Limb (tissue), 2 donors: Measurements from ENCODE around the gene TMC1.
"Not testable (repeated sequence)": the region's sequence is repeated elsewhere in the genome, so short reads cannot be mapped to it uniquely, and the experiment has no call there.

Experiments used
- DNase-seq, 2 donors: peaks; one replicate each; pipeline ENCODE4 v3.0.0-alpha.2; 2016; ENCODE audit errors: extremely low spot score in 2 of 2

The TMC1 gene

GRCh38 chr9:72521416-72521815 is at the start of gene TMC1:
TSS of gene TMC1 (plus strand) at chr9:72521608. CDS start at chr9:72648649, 127,041 bp downstream.
- DNase-seq: not testable (repeated sequence)

- DNase-seq: no peak
Measured at GRCh38 chr9:72473474-72474261, 47.7 kb upstream of the TMC1 start.

- DNase-seq: no peak
Measured at GRCh38 chr9:72474676-72475075, 46.7 kb upstream of the TMC1 start.

GRCh38 chr9:72476100-72476499 is 45.3 kb upstream of the TMC1 start:
- DNase-seq: no peak

- DNase-seq: no peak
Measured at GRCh38 chr9:72476617-72477437, 44.6 kb upstream of the TMC1 start.

- no peak for DNase-seq
Measured at GRCh38 chr9:72477930-72478518, 43.4 kb upstream of the TMC1 start.

- DNase-seq: no peak
Measured at GRCh38 chr9:72478966-72479365, 42.4 kb upstream of the TMC1 start.

GRCh38 chr9:72480261-72480660 is 41.1 kb upstream of the TMC1 start:
- DNase-seq: not testable (repeated sequence)

GRCh38 chr9:72480921-72481320 is 40.5 kb upstream of the TMC1 start:
- no peak for DNase-seq

- peak; percentile 54 to 76 for DNase-seq
Measured at GRCh38 chr9:72485821-72486593, 35.4 kb upstream of the TMC1 start.

- no peak for DNase-seq
Measured at GRCh38 chr9:72486594-72486955, 34.8 kb upstream of the TMC1 start.

GRCh38 chr9:72487665-72488064 is 33.7 kb upstream of the TMC1 start:
- not testable (repeated sequence) for DNase-seq

- no peak for DNase-seq
Measured at GRCh38 chr9:72489986-72490385, 31.4 kb upstream of the TMC1 start.

- DNase-seq: no peak
Measured at GRCh38 chr9:72491242-72491641, 30.2 kb upstream of the TMC1 start.

GRCh38 chr9:72494051-72494450 is 27.4 kb upstream of the TMC1 start:
- no peak for DNase-seq

GRCh38 chr9:72497447-72498046 is 23.9 kb upstream of the TMC1 start:
- no peak for DNase-seq

- no peak for DNase-seq
Measured at GRCh38 chr9:72506615-72507014, 14.8 kb upstream of the TMC1 start.

GRCh38 chr9:72509053-72509452 is 12.4 kb upstream of the TMC1 start:
- no peak for DNase-seq

- DNase-seq: no peak
Measured at GRCh38 chr9:72509635-72510034, 11.8 kb upstream of the TMC1 start.

GRCh38 chr9:72521011-72521410 is 397 bp upstream of the TMC1 start:
- not testable (repeated sequence) for DNase-seq
